CD4-positive, alpha-beta T cell treated with Interleukin-6 for 4 hours (primary cell): ENCODE results near the gene PRKN.

ENCODE experiments used
- DNase-seq: peaks from one replicate; pipeline ENCODE4 v3.0.0-alpha.2; 2020; ENCODE audit warnings: mixed read lengths

PRKN gene

GRCh38 chr6:162092816-162093502 lies 634.6 kb downstream of the PRKN start:
- DNase-seq = no peak

GRCh38 chr6:162090734-162091133 lies 636.8 kb downstream of the PRKN start:
- no peak for DNase-seq

- DNase-seq = no peak
These were observed 639.5 kb downstream of the PRKN start for GRCh38 chr6:162088091-162088490.

- no peak for DNase-seq
These were observed 642.0 kb downstream of the PRKN start for GRCh38 chr6:162085561-162085960.

- DNase-seq = no peak
These were observed 645.0 kb downstream of the PRKN start for GRCh38 chr6:162082520-162082919.

GRCh38 chr6:162078667-162079066 lies 648.9 kb downstream of the PRKN start:
- DNase-seq = no peak

GRCh38 chr6:162078126-162078525 lies 649.4 kb downstream of the PRKN start:
- no peak for DNase-seq

- DNase-seq = no peak
These were observed 650.8 kb downstream of the PRKN start for GRCh38 chr6:162076816-162077215.

GRCh38 chr6:162074641-162075275 lies 652.8 kb downstream of the PRKN start:
- no peak for DNase-seq

GRCh38 chr6:162070639-162071038 lies 656.9 kb downstream of the PRKN start:
- DNase-seq = no peak

- no peak for DNase-seq
These were observed 657.6 kb downstream of the PRKN start for GRCh38 chr6:162069995-162070394.

- DNase-seq = no peak
These were observed 659.2 kb downstream of the PRKN start for GRCh38 chr6:162068340-162068739.

- DNase-seq = no peak
These were observed 663.9 kb downstream of the PRKN start for GRCh38 chr6:162063666-162064065.

GRCh38 chr6:162058281-162058875 lies 669.2 kb downstream of the PRKN start:
- no peak for DNase-seq

- no peak for DNase-seq
These were observed 670.8 kb downstream of the PRKN start for GRCh38 chr6:162056745-162057144.

- no peak for DNase-seq
These were observed 671.5 kb downstream of the PRKN start for GRCh38 chr6:162056061-162056460.

- no peak for DNase-seq
These were observed 672.2 kb downstream of the PRKN start for GRCh38 chr6:162055365-162055764.

GRCh38 chr6:162053084-162053483 lies 674.5 kb downstream of the PRKN start:
- no peak for DNase-seq

GRCh38 chr6:162050579-162050978 lies 677.0 kb downstream of the PRKN start:
- no peak for DNase-seq

- no peak for DNase-seq
These were observed 681.2 kb downstream of the PRKN start for GRCh38 chr6:162046324-162046723.

- no peak for DNase-seq
These were observed 694.9 kb downstream of the PRKN start for GRCh38 chr6:162032620-162033019.

- DNase-seq = no peak
These were observed 697.5 kb downstream of the PRKN start for GRCh38 chr6:162029873-162030576.

- no peak for DNase-seq
These were observed 700.7 kb downstream of the PRKN start for GRCh38 chr6:162026843-162027242.

GRCh38 chr6:162026031-162026430 lies 701.5 kb downstream of the PRKN start:
- DNase-seq = no peak
